ENCODE results near the gene CBX2. TPM values are rescaled to one million over a fixed set of nuclear protein-coding genes. Genes with fewer than 3 reads are reported as not detected.

The CBX2 gene
- total and polyA plus RNA-seq, 12 donors = 0.06 to 3.4 (median 0.82) TPM

GRCh38 chr17:79795795-79796443 lies 18.0 kb downstream of the CBX2 start:
- no peak overlapping the region for H3K27ac ChIP-seq
- intact Hi-C loops (cut with DNase I) = no loop called here
- H3K4me1 ChIP-seq (replicated peaks in 1 of 2) = peaks cover 13 to 30% of the 10 kb centered on the region in 2 donors
- DNase-seq = peak in 1 of 7 donors; percentile 27
- TF ChIP-seq POLR2A (IDR thresholded peaks at IDR 0.05) (no peak), CTCF (IDR thresholded peaks at IDR 0.05) (no peak)
- 70 to 91% (median 85%) methylated on average over 8 of the region's 8 CpGs for WGBS, 4 donors
- H3K9me3 ChIP-seq (replicated peaks in 1 of 3) = no peaks in the 10 kb centered on the region
- H3K27me3 ChIP-seq = peaks cover 59% of the 10 kb centered on the region
- no peaks in the 10 kb centered on the region for H3K36me3 ChIP-seq (replicated peaks in 1 of 2)
- H3K4me3 ChIP-seq = peak overlapping the region in 1 of 4 donors; percentile 73

GRCh38 chr17:79796444-79796762 lies 18.5 kb downstream of the CBX2 start:
- Histone ChIP-seq H3K27ac (peak overlapping the region in 2 of 5 donors; percentile 83 to 92), H3K4me1 (replicated peaks in 1 of 2) (peaks cover 13 to 30% of the 10 kb centered on the region in 2 donors)
- intact Hi-C loops (cut with DNase I) = no loop called here

GRCh38 chr17:79796763-79797491 lies 19.0 kb downstream of the CBX2 start, which contains the start of gene CBX8:
CBX8 (minus strand) TSS chr17:79797077; CDS start chr17:79796998, 79 bp downstream.
- Histone ChIP-seq H3K27me3 (peaks cover 59% of the 10 kb centered on the region), H3K4me1 (replicated peaks in 1 of 2) (peaks cover 13 to 30% of the 10 kb centered on the region in 2 donors), H3K27ac (peak within 1 kb of the TSS in 4 of 5 donors; percentile 58 to 92 (median 70)), H3K4me3 (peak within 1 kb of the TSS; percentile 39 to 73 (median 52)), H3K9me3 (replicated peaks in 1 of 3) (no peaks in the 10 kb centered on the region), H3K36me3 (replicated peaks in 1 of 2) (no peaks in the 10 kb centered on the region)
- TF ChIP-seq POLR2A (IDR thresholded peaks at IDR 0.05) (no peak), CTCF (IDR thresholded peaks at IDR 0.05) (peak in 1 of 6 experiments; percentile 25)
- DNase-seq = peak; percentile 99 to 100 (median 100)
- intact Hi-C loops (cut with DNase I) = no loop called here
- WGBS, 4 donors = 0 to 4% (median 1%) methylated on average over 2 to 79 of the region's 79 CpGs

More at GRCh38 chr17:79796444-79796762, 18.5 kb downstream of the CBX2 start:
- TF ChIP-seq CTCF (IDR thresholded peaks at IDR 0.05) (no peak), POLR2A (IDR thresholded peaks at IDR 0.05) (no peak)
- no peaks in the 10 kb centered on the region for H3K9me3 ChIP-seq (replicated peaks in 1 of 3)
- H3K36me3 ChIP-seq (replicated peaks in 1 of 2) = no peaks in the 10 kb centered on the region
- H3K4me3 ChIP-seq = peak overlapping the region; percentile 39 to 73 (median 51)
- peaks cover 59% of the 10 kb centered on the region for H3K27me3 ChIP-seq
- DNase-seq = no peak
- 1 to 6% (median 3%) methylated on average over 15 to 19 of the region's 19 CpGs for WGBS, 4 donors
